Ascending aorta (tissue), 2 donors: ENCODE results near the gene C16orf82. TPM values are rescaled to one million over a fixed set of nuclear protein-coding genes. Genes with fewer than 3 reads are reported as not detected.

Experiments
- DNase-seq, 2 donors: peaks; one replicate each; pipeline ENCODE4 v3.0.0-alpha.2; 2019; ENCODE audit warnings: low spot score in 2 of 2
- H3K27ac ChIP-seq, 2 donors: fragments of 200-600 bp; sonication (generic); one replicate each; pipeline ENCODE4 v1.5.1; 2016 to 2017; ENCODE audit warnings: mild to moderate bottlenecking in 1 of 2
- H3K27me3 ChIP-seq: fragments of 200-600 bp; sonication (generic); one replicate; pipeline ENCODE4 v1.5.1; 2017
- H3K36me3 ChIP-seq, 2 donors: fragments of 200-600 bp; sonication (generic); one replicate each; pipeline ENCODE4 v1.5.1; 2016
- H3K4me1 ChIP-seq, 2 donors: fragments of 200-600 bp; sonication (generic); one replicate each; pipeline ENCODE4 v1.5.1; 2016 to 2017; ENCODE audit warnings: mild to moderate bottlenecking in 1 of 2
- H3K4me3 ChIP-seq, 2 donors: fragments of 200-600 bp; sonication (generic); one replicate each; pipeline ENCODE4 v1.5.1; 2016 to 2017; ENCODE audit warnings: mild to moderate bottlenecking in 1 of 2
- H3K9me3 ChIP-seq, 2 donors: fragments of 200-600 bp; sonication (generic); one replicate each; pipeline ENCODE4 v1.5.1; 2016
- intact Hi-C: fragments of 100-400 bp; cut with DNase I; formaldehyde crosslinking; loops from one replicate; pipeline ENCODE4 v1.15.1; 2023
- total RNA-seq: library from RNA; depleted of rRNA; stranded (reverse); fragments of >200 nt; gene quantifications from one replicate; pipeline ENCODE4 v1.1.0, GENCODE V29; 2016
- TF ChIP-seq, protein P1 (sequence below), 3 experiments: fragments of 200-600 bp in 2 of 3; fragments of 450-650 bp in 1 of 3; sonication (generic) in 2 of 3; IDR thresholded peaks; one replicate each; pipeline ENCODE4 v1.5.1; 2016 to 2019; ENCODE audit warnings: antibody characterized with exemption in 3 of 3, mild to moderate bottlenecking in 1 of 3, moderate library complexity in 1 of 3

C16orf82 gene
- total RNA-seq, 1 donor from 2014 or later: not detected

DNA sequence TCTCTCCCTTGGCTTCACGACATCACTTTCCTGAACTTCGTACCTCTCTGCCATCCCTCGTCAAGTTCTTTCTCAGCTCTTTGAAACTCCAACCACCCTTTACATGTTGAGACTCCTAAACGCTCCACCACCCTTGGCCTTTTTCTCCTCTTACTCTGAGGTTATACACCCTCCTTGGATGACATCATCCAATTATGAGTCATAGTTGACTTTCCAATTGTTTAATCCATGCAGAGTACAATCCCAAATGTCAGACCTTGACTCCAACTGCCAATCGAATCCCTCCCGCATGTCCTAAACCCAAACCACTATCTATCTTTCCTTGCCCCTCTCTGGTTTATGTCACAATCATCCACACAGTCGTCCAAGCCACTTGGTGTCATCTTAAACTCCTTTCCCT, 18.4 kb upstream of the C16orf82 start:
- no peak for DNase-seq

DNA sequence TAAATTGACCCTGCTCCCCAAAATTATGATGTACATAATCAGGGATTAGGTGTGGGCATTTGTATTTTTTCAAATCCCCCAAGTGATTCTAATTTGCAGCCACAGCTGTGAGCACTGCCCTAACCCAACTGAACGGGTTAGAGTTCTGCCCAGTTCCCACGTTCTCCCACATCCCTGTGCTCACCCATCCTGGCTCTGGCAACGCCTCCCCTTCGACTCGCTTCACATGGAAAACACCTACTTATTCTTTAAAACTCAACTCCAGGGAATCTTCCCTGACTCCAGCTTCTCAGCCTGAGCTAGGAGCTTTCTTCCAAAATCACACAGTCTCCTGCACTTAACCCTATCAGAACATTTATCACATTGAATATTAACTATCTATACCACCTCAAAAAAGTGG, 17.6 kb upstream of the C16orf82 start:
- Histone ChIP-seq H3K9me3 (no peaks in the 10 kb centered on the region), H3K27me3 (no peaks in the 10 kb centered on the region), H3K36me3 (no peaks in the 10 kb centered on the region), H3K4me1 (no peaks in the 10 kb centered on the region), H3K4me3 (no peak overlapping the region), H3K27ac (no peak overlapping the region)
- DNase-seq: no peak
- intact Hi-C loops: no loop called here
- TF ChIP-seq, protein P1, sequence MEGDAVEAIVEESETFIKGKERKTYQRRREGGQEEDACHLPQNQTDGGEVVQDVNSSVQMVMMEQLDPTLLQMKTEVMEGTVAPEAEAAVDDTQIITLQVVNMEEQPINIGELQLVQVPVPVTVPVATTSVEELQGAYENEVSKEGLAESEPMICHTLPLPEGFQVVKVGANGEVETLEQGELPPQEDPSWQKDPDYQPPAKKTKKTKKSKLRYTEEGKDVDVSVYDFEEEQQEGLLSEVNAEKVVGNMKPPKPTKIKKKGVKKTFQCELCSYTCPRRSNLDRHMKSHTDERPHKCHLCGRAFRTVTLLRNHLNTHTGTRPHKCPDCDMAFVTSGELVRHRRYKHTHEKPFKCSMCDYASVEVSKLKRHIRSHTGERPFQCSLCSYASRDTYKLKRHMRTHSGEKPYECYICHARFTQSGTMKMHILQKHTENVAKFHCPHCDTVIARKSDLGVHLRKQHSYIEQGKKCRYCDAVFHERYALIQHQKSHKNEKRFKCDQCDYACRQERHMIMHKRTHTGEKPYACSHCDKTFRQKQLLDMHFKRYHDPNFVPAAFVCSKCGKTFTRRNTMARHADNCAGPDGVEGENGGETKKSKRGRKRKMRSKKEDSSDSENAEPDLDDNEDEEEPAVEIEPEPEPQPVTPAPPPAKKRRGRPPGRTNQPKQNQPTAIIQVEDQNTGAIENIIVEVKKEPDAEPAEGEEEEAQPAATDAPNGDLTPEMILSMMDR (IDR thresholded peaks at IDR 0.05): no peak

More for the DNA sequence above, 18.4 kb upstream of the C16orf82 start:
- H3K27ac ChIP-seq: no peak overlapping the region
- intact Hi-C loops: no loop called here
- H3K4me3 ChIP-seq: no peak overlapping the region
- no peaks in the 10 kb centered on the region for H3K4me1 ChIP-seq
- H3K36me3 ChIP-seq: no peaks in the 10 kb centered on the region
- TF ChIP-seq, protein P1 (IDR thresholded peaks at IDR 0.05): no peak
- H3K27me3 ChIP-seq: no peaks in the 10 kb centered on the region
- no peaks in the 10 kb centered on the region for H3K9me3 ChIP-seq

GRCh38 chr16:27052007-27052406, 14.7 kb upstream of the C16orf82 start:
- Histone ChIP-seq H3K4me1 (no peaks in the 10 kb centered on the region), H3K27me3 (no peaks in the 10 kb centered on the region), H3K36me3 (no peaks in the 10 kb centered on the region), H3K4me3 (no peak overlapping the region), H3K27ac (no peak overlapping the region), H3K9me3 (no peaks in the 10 kb centered on the region)
- DNase-seq: no peak
- TF ChIP-seq, protein P1 (IDR thresholded peaks at IDR 0.05): no peak
- intact Hi-C loops: no loop called here

GRCh38 chr16:27053996-27054395, 12.7 kb upstream of the C16orf82 start:
- Histone ChIP-seq H3K27me3 (no peaks in the 10 kb centered on the region), H3K9me3 (no peaks in the 10 kb centered on the region), H3K4me3 (no peak overlapping the region), H3K36me3 (no peaks in the 10 kb centered on the region), H3K4me1 (no peaks in the 10 kb centered on the region), H3K27ac (no peak overlapping the region)
- intact Hi-C loops: no loop called here
- DNase-seq: no peak
- TF ChIP-seq, protein P1 (IDR thresholded peaks at IDR 0.05): no peak

DNA sequence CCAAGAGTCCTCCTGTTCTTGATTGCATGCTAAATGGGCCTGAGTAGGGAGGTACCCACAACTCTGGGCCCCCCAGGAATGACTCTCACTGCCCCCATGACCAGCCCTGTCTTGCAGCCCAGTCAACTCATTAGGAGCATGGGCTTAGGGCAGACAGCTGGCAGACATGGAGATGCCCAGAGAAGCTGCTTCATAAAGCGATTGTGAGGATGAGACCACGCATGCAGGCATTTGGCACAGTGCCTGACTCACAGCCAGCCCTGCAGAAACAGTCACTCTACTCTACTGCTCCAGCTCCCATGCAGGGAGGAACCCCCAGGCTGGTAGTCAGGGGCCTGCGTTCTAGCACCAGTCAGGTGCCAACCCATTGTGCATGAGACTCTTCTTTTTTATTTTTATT, 8.4 kb upstream of the C16orf82 start:
- intact Hi-C loops: no loop called here
- H3K4me3 ChIP-seq: no peak overlapping the region
- H3K27ac ChIP-seq: no peak overlapping the region
- TF ChIP-seq, protein P1 (IDR thresholded peaks at IDR 0.05): no peak
- no peaks in the 10 kb centered on the region for H3K27me3 ChIP-seq
- H3K4me1 ChIP-seq: no peaks in the 10 kb centered on the region
- no peak for DNase-seq
- H3K9me3 ChIP-seq: no peaks in the 10 kb centered on the region
- H3K36me3 ChIP-seq: no peaks in the 10 kb centered on the region

GRCh38 chr16:27070776-27071175, 4.0 kb downstream of the C16orf82 start:
- no peaks in the 10 kb centered on the region for H3K36me3 ChIP-seq
- intact Hi-C loops: no loop called here
- no peaks in the 10 kb centered on the region for H3K4me1 ChIP-seq
- TF ChIP-seq, protein P1 (IDR thresholded peaks at IDR 0.05): no peak
- H3K27ac ChIP-seq: no peak overlapping the region
- no peaks in the 10 kb centered on the region for H3K9me3 ChIP-seq
- DNase-seq: peak in 1 of 2 donors; percentile 9
- H3K4me3 ChIP-seq: no peak overlapping the region
- H3K27me3 ChIP-seq: no peaks in the 10 kb centered on the region
